Gastrocnemius medialis (tissue), 4 donors: ENCODE data around the gene ZDHHC11.
"Not testable (repeated sequence)": the region's sequence is repeated elsewhere in the genome, so short reads cannot be mapped to it uniquely, and the experiment has no call there.

Experiments used
- POLR2A ChIP-seq, 2 donors: fragments of 450-650 bp; IDR thresholded peaks; one replicate each; pipeline ENCODE4 v1.6.1; 2017; ENCODE audit warnings: antibody characterized with exemption in 2 of 2, mild to moderate bottlenecking in 2 of 2, moderate library complexity in 2 of 2
- TF ChIP-seq, protein P1 (sequence below), 5 experiments: fragments of 450-650 bp in 3 of 5; fragments of 200-600 bp in 2 of 5; sonication (generic) in 2 of 5; IDR thresholded peaks in 4 of 5; conservative IDR thresholded peaks in 1 of 5; 1 replicate in 4 of 5; 2 replicates in 1 of 5; pipeline ENCODE4 v1.5.1; 2016 to 2019; ENCODE audit warnings: antibody characterized with exemption in 5 of 5, mild to moderate bottlenecking in 3 of 5, moderate library complexity in 3 of 5

DNA sequence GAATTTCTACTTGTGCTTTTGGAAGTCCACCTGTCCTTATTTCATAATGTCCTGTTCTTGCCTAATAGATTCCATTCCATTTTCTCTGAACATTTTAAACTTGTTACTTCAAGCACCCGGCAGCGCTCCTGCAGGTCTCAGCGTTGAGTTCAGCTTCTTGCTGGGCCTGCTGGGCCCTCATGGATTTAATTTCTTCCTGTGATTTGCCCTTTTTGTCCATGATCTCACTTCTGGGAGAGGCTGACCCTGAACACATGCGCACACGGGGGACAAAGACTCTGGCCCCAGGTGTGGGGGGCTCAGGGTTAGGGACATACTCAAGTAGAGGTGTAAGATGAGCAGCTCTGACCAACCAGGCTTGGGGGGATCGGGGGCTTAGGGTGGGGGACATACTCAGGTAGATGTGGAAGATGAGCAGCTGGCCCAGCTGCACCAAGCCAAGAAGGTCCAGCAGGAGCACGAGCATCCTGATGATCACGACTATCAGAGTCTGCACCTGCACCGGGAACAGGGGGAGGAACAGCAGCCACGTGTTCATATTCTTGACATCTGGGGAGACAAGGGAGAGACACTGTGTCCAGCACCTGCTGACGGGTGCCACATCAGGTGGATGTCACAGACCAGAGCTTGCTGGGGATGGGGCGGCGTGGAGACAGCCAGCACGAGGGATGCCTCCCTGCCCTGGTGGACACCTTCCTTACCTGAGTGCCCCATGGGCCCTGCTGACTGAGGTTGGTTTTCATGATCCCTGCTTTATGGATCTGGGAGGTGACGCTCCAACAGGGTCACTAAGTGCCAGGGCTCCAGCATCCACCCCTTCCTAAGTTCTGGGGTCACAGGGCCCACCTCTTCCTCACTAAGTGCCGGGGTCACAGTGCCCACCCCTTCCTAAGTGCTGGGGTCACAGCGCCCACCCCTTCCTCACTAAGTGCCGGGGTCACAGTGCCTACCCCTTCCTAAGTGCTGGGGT is 102.5 kb downstream of the ZDHHC11 start:
- not testable (repeated sequence) for TF ChIP-seq POLR2A (IDR thresholded peaks at IDR 0.05)
- TF ChIP-seq, protein P1, sequence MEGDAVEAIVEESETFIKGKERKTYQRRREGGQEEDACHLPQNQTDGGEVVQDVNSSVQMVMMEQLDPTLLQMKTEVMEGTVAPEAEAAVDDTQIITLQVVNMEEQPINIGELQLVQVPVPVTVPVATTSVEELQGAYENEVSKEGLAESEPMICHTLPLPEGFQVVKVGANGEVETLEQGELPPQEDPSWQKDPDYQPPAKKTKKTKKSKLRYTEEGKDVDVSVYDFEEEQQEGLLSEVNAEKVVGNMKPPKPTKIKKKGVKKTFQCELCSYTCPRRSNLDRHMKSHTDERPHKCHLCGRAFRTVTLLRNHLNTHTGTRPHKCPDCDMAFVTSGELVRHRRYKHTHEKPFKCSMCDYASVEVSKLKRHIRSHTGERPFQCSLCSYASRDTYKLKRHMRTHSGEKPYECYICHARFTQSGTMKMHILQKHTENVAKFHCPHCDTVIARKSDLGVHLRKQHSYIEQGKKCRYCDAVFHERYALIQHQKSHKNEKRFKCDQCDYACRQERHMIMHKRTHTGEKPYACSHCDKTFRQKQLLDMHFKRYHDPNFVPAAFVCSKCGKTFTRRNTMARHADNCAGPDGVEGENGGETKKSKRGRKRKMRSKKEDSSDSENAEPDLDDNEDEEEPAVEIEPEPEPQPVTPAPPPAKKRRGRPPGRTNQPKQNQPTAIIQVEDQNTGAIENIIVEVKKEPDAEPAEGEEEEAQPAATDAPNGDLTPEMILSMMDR (IDR thresholded peaks at IDR 0.05 in 4 of 5, conservative IDR thresholded peaks at IDR 0.05 in 1 of 5): not testable (repeated sequence)
